Ovary (tissue), 9 donors: ENCODE results near the gene CHMP5. TPM values are rescaled to one million over a fixed set of nuclear protein-coding genes. Genes with fewer than 3 reads are reported as not detected.

Experiments used
- DNase-seq, 5 donors: peaks; one replicate each; pipeline ENCODE4 v3.0.0-alpha.2; 2019 to 2020
- H3K27ac ChIP-seq, 2 donors: fragments of 200-600 bp; one replicate each; pipeline versions ENCODE4 v1.5.1 to v1.8.0; 2019 to 2022
- H3K27me3 ChIP-seq: fragments of 200-600 bp; one replicate; pipeline ENCODE4 v1.8.0; 2022
- H3K36me3 ChIP-seq: fragments of 200-600 bp; sonication (generic); one replicate; pipeline ENCODE4 v1.5.1; 2019
- H3K4me1 ChIP-seq: one replicate; pipeline ENCODE4 v1.8.1; 2013; ENCODE audit warnings: mild to moderate bottlenecking, moderate library complexity; ENCODE audit not compliant: insufficient read depth
- H3K4me3 ChIP-seq: fragments of 200-600 bp; sonication (generic); one replicate; pipeline ENCODE4 v1.5.1; 2017
- H3K9me3 ChIP-seq, 2 donors: fragments of 200-600 bp in 1 of 2; sonication (generic) in 1 of 2; one replicate each; pipeline versions ENCODE4 v1.5.1 to v1.8.1; 2013 to 2019; ENCODE audit warnings: mild to moderate bottlenecking in 1 of 2, moderate library complexity in 1 of 2
- EP300 ChIP-seq: sonication (generic); formaldehyde crosslinking; IDR thresholded peaks from one replicate; pipeline ENCODE4 v1.6.1; 2017; ENCODE audit warnings: antibody characterized with exemption
- POLR2A ChIP-seq: fragments of 450-650 bp; IDR thresholded peaks from one replicate; pipeline ENCODE4 v1.6.1; 2017; ENCODE audit warnings: antibody characterized with exemption, mild to moderate bottlenecking, moderate library complexity
- WGBS, 3 donors: extraction: QIAGEN DNeasy Blood & Tissue Kit in 1 of 3; methylation state at CpG; one replicate each; pipeline versions ENCODE4 v1.1.5 to v1.1.7; 2013 to 2017; 5-methylcytosine and 5-hydroxymethylcytosine counted together
- intact Hi-C, 4 donors: fragments of 100-400 bp; cut with DNase I; formaldehyde crosslinking; loops; one replicate each; pipeline versions ENCODE4 v1.11.0 to v1.15.1; 2022 to 2023
- polyA plus RNA-seq, 2 donors: library from polyadenylated mRNA; stranded (reverse); fragments of 200-250 nt in 1 of 2; fragments of 350-450 nt in 1 of 2; fragmentation: Illumina TruSeq in 1 of 2; extraction: RNeasy Lipid Tissue Mini Kit (QIAGEN cat#74804) in 1 of 2; gene quantifications; one replicate each; pipeline ENCODE4 v1.2.3, GENCODE V29; 2013 to 2014
- total RNA-seq, 7 donors: library from RNA; depleted of rRNA in 2 of 7; stranded (reverse); fragments of >200 nt in 2 of 7; fragmentation: NEBNext Ultra II Directional in 3 of 7; extraction: Animal tissue kit (Norgen Biotek cat#: 25700) in 3 of 7; gene quantifications; one replicate each; pipeline versions ENCODE4 v1.1.0 to v1.2.4, GENCODE V29; 2016 to 2023
- TF ChIP-seq, protein P1 (sequence below), 3 donors: fragments of 450-650 bp in 2 of 3; fragments of 200-600 bp in 1 of 3; IDR thresholded peaks; one replicate each; pipeline versions ENCODE4 v1.5.1 to v1.8.0; 2016 to 2022; ENCODE audit warnings: antibody characterized with exemption in 3 of 3, mild to moderate bottlenecking in 1 of 3
- donor health status: DM: no; HTN: no; CAD: no; lungs with moderate emphysema.
- donor health status: DM: no; HTN: no; CAD: no.
- donor health status: Bipolar disorder and iron deficiency.
- donor health status: DM: yes; HTN: yes; CAD: no.
- donor health status: DM: no; HTN: no; CAD: no.
- donor health status: DM: yes; HTN: yes; CAD: no.

CHMP5 gene
- total and polyA plus RNA-seq, 9 donors, result 39.7 to 66.5 (median 52.9) TPM

DNA sequence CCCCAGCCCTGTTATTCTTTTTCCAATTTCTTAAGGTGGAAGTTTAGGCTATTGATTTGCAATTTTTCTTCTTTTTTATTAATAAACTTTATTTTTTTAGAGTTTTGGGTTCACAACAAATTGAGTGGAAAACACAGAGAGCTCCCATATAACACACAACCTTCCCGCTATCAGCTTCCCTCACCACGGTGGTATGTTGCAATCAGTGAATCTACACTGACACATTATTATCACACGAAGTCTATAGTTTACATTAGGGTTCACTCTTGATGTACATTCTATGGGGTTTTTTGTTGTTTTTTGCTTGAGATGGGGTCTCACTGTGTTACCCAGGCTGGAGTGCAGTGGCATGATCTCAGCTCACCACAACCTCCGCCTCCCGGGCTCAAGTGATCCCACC lies 20.7 kb downstream of the CHMP5 start:
- no peaks in the 10 kb centered on the region for H3K36me3 ChIP-seq
- 86 to 90% (median 88%) methylated on average over 5 of the region's 5 CpGs for WGBS, 3 donors
- peaks cover 4% of the 10 kb centered on the region for H3K4me1 ChIP-seq
- H3K27me3 ChIP-seq, result no peaks in the 10 kb centered on the region
- no peak for TF ChIP-seq EP300
- TF ChIP-seq POLR2A, result no peak
- H3K4me3 ChIP-seq, result no peak overlapping the region
- DNase-seq, result no peak
- H3K9me3 ChIP-seq, result no peaks in the 10 kb centered on the region
- intact Hi-C loops, result loop anchor here in 1 of 4 donors (10.0 kb wide), 1 partner anchor 179 kb away; no protein-coding TSS in a partner anchor
- H3K27ac ChIP-seq, result no peak overlapping the region

DNA sequence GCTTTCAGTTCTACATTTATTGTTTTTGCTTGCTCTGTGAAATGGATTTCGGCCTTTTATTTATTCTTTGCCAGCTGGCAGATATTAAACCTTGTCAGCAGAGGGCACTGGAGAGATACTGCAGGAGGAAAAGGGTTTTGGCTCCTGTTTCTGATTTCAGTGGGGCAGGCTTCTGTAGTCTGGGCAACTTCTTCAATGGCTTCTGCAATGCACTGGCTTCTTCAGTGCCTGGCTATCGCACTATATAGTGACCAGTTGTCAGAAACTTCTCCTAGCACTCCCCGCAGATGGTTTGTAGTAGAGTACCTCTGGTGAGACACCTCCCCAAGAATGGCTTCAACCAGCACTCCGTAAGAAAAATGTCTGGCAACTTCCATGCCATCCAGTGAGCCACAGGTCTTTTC lies 22.2 kb downstream of the CHMP5 start:
- H3K4me3 ChIP-seq, result no peak overlapping the region
- H3K27ac ChIP-seq, result no peak overlapping the region
- intact Hi-C loops, result loop anchor here in 1 of 4 donors (10.0 kb wide), 1 partner anchor 178 kb away; no protein-coding TSS in a partner anchor
- no peaks in the 10 kb centered on the region for H3K36me3 ChIP-seq
- WGBS, 3 donors, result 59 to 63% (median 59%) methylated on average over 4 of the region's 4 CpGs
- H3K9me3 ChIP-seq, result no peaks in the 10 kb centered on the region
- H3K4me1 ChIP-seq, result peaks cover 6% of the 10 kb centered on the region
- H3K27me3 ChIP-seq, result no peaks in the 10 kb centered on the region
- TF ChIP-seq, protein P1, sequence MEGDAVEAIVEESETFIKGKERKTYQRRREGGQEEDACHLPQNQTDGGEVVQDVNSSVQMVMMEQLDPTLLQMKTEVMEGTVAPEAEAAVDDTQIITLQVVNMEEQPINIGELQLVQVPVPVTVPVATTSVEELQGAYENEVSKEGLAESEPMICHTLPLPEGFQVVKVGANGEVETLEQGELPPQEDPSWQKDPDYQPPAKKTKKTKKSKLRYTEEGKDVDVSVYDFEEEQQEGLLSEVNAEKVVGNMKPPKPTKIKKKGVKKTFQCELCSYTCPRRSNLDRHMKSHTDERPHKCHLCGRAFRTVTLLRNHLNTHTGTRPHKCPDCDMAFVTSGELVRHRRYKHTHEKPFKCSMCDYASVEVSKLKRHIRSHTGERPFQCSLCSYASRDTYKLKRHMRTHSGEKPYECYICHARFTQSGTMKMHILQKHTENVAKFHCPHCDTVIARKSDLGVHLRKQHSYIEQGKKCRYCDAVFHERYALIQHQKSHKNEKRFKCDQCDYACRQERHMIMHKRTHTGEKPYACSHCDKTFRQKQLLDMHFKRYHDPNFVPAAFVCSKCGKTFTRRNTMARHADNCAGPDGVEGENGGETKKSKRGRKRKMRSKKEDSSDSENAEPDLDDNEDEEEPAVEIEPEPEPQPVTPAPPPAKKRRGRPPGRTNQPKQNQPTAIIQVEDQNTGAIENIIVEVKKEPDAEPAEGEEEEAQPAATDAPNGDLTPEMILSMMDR (IDR thresholded peaks at IDR 0.05), result peak in 2 of 3 donors; percentile 42 to 47
- no peak for TF ChIP-seq POLR2A
- peak in 1 of 5 donors; percentile 42 for DNase-seq

- H3K4me1 ChIP-seq, result peaks cover 6% of the 10 kb centered on the region
Observed at GRCh38 chr9:33288235-33288634, 23.4 kb downstream of the CHMP5 start.

DNA sequence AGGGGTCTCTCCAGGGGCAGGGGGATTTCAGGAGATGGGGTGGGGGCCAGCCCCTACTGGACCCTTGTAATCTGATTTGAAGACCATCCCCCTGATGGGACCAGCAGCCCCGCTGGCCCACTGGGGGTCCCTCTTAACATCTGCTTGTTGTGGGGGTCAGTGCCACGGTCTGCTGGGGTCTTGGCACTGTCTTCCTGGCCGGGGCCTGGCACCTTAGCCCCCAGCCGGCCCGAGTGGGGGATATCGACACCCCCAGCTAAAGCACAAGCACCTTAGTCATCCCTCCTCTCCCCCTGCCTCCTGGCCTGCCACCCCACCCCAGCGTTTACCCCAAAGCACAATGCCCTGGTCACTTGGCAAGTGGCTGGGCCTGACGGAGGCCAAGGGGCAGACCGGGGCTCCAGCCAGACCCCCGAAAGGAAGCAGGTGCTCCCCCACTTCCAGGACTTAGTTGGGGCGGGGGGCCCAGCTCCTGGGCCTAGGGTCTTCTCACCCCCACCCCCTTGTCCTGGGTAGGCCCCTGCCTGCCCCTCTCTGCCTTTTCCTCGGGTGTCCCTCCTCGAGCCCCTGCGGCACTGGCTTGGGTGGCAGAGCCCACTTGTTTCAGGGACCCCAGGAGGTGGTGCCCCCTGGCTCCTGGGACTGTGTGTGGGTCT lies 24.1 kb downstream of the CHMP5 start:
- no peak for TF ChIP-seq EP300
- TF ChIP-seq, protein P1 (IDR thresholded peaks at IDR 0.05), result no peak
- TF ChIP-seq POLR2A, result no peak
- Histone ChIP-seq H3K9me3 (no peaks in the 10 kb centered on the region), H3K27ac (peak overlapping the region; percentile 82 to 89), H3K36me3 (no peaks in the 10 kb centered on the region), H3K4me1 (peaks cover 6% of the 10 kb centered on the region), H3K27me3 (no peaks in the 10 kb centered on the region), H3K4me3 (no peak overlapping the region)
- 71 to 83% (median 73%) methylated on average over 13 to 14 of the region's 14 CpGs for WGBS, 3 donors
- DNase-seq, result peak; percentile 20 to 57 (median 50)
- intact Hi-C loops, result loop anchor here in 1 of 4 donors (10.0 kb wide), 1 partner anchor 176 kb away; no protein-coding TSS in a partner anchor

More at GRCh38 chr9:33288235-33288634, 23.4 kb downstream of the CHMP5 start:
- TF ChIP-seq EP300, result no peak
- TF ChIP-seq, protein P1 (IDR thresholded peaks at IDR 0.05), result no peak
- no peak for TF ChIP-seq POLR2A
- WGBS, 3 donors, result 76 to 85% (median 79%) methylated on average over 4 of the region's 4 CpGs
- intact Hi-C loops, result loop anchor here in 1 of 4 donors (10.0 kb wide), 1 partner anchor 177 kb away; no protein-coding TSS in a partner anchor
- Histone ChIP-seq H3K4me3 (no peak overlapping the region), H3K36me3 (no peaks in the 10 kb centered on the region), H3K9me3 (no peaks in the 10 kb centered on the region), H3K27me3 (no peaks in the 10 kb centered on the region), H3K27ac (peak overlapping the region in 1 of 2 donors; percentile 89)
- peak in 2 of 5 donors; percentile 31 to 35 for DNase-seq

DNA sequence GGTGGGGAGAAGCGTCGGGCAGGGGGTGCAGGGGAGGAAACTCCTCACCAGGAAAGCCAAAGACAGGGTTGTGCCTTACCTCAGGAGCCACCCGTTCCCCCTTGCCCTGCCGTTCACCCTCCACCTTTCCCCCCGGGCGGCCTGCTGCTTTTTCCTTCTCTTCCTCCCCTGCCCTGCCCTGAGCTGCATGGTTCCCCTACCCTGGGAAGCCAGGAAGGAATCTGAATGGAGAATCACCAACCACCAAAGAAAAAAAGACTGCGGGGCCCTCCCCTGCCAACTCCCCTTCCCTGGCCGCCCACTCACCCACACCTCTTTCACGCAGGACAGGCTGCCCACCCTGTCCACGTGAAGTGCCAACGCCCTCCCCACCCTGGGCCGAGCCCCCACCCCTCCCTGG lies 24.6 kb downstream of the CHMP5 start:
- Histone ChIP-seq H3K27me3 (no peaks in the 10 kb centered on the region), H3K4me3 (peak overlapping the region; percentile 96), H3K4me1 (peaks cover 6% of the 10 kb centered on the region), H3K36me3 (no peaks in the 10 kb centered on the region), H3K27ac (peak overlapping the region; percentile 82 to 89), H3K9me3 (no peaks in the 10 kb centered on the region)
- TF ChIP-seq, protein P1 (IDR thresholded peaks at IDR 0.05), result no peak
- no peak for TF ChIP-seq POLR2A
- TF ChIP-seq EP300, result no peak
- 5 to 9% (median 7%) methylated on average over 12 of the region's 12 CpGs for WGBS, 3 donors
- DNase-seq, result peak in 4 of 5 donors; percentile 18 to 53 (median 46)
- intact Hi-C loops, result loop anchor here in 1 of 4 donors (10.0 kb wide), 1 partner anchor 175 kb away; no protein-coding TSS in a partner anchor
